ENCODE data around the gene MED27.

The MED27 gene

GRCh38 chr9:131969469-131969989, 110.1 kb downstream of the MED27 start:
- no peak for DNase-seq (ENCODE audit: low read depth, low spot score)

- no peak for DNase-seq (ENCODE audit: low read depth, low spot score)
These were observed 111.0 kb downstream of the MED27 start for GRCh38 chr9:131968632-131969031.

GRCh38 chr9:131965841-131966240, 113.8 kb downstream of the MED27 start:
- no peak for DNase-seq (ENCODE audit: low read depth, low spot score)

DNA sequence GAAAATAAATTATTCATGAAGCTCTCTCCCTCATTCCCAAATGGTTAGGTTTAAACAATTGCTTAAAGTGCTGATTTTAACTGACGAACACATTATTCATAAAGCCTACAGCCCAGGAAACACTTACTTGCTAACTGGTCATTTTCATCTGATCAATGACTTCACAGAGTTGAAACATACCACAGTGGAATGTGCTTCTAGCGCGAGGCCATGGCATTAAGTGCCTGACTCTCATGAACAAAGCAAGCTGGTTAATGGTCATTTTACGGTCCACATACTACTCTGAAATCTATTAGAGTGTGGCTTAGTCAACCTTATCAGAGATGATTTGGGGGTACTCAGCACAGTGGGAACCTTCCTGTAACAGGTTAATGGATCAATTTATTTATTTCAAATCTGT, 114.6 kb downstream of the MED27 start:
- DNase-seq (ENCODE audit: low read depth, low spot score): no peak

DNA sequence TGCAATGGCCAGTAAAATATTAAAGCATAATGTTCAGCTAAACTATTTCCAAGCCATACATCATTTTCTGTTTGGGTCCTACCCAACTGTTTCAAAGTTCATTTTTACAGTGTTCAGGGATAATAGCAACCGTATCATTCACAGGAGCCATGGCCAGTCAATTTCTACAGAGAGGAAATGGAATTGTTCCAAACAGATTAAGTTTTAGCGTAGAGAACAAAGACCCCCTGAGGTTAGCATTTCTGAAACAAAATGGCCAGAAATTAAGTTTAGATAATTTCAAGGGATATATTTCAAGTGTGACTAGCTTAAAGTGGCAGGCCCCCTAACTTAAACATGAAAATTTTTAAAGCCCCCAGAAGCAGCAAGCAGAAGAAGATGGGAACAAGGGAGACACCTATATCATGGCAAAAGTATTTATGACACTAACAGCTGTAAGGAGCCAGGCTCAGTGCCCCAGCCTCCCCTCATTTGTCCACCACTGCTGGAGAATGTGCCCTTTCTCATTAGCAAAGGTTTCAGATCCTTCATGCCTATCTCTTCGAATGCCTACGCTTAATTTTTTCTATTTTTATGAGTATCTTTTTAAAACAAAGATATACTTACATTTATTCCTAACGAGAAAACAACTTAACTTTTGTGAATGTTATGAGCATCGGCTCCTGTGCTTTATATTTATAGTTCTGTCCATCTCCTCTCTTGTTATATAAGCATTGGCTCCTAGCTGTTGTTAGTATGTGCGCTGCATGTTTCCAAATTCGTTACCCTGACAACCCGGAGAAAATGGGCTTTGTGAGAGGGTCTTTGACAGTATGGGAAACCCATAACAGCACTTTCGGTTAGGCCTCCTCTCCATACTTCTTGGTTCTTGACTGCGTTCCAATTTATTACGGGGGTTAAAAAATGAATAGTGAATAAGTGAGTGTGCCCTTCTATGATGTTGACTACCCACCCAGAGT, 116.3 kb downstream of the MED27 start:
- no peak for DNase-seq (ENCODE audit: low read depth, low spot score)

GRCh38 chr9:131961496-131961880, 118.2 kb downstream of the MED27 start:
- DNase-seq (ENCODE audit: low read depth, low spot score): no peak

- DNase-seq (ENCODE audit: low read depth, low spot score): no peak
These were observed 118.7 kb downstream of the MED27 start for GRCh38 chr9:131960851-131961495.

GRCh38 chr9:131960311-131960710, 119.4 kb downstream of the MED27 start:
- DNase-seq (ENCODE audit: low read depth, low spot score): no peak

- DNase-seq (ENCODE audit: low read depth, low spot score): no peak
These were observed 119.8 kb downstream of the MED27 start for GRCh38 chr9:131959887-131960286.

GRCh38 chr9:131959056-131959455, 120.6 kb downstream of the MED27 start:
- no peak for DNase-seq (ENCODE audit: low read depth, low spot score)

GRCh38 chr9:131954299-131954698, 125.4 kb downstream of the MED27 start:
- no peak for DNase-seq (ENCODE audit: low read depth, low spot score)

GRCh38 chr9:131951905-131952304, 127.8 kb downstream of the MED27 start:
- DNase-seq (ENCODE audit: low read depth, low spot score): peak; percentile 22

GRCh38 chr9:131951155-131951554, 128.5 kb downstream of the MED27 start:
- no peak for DNase-seq (ENCODE audit: low read depth, low spot score)

DNA sequence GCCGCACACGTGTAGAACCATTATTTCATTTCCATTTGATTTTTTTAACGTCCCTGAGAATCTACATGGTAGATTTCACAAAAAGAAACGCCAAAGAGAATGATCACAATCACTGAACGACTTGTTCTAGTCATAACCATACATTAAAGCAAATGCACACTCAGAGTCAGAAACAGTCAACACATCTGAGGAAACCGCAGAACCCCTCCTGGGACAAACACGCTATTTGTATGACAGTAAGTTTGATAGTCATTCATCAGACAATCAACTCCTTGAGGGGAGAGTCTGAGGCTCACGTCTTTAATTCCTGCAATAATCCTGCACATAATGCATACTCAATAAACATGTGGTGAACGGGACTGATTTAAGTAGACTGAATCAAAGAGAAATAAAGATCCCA, 129.2 kb downstream of the MED27 start:
- no peak for DNase-seq (ENCODE audit: low read depth, low spot score)

GRCh38 chr9:131946180-131946579, 133.5 kb downstream of the MED27 start:
- no peak for DNase-seq (ENCODE audit: low read depth, low spot score)

- no peak for DNase-seq (ENCODE audit: low read depth, low spot score)
These were observed 136.3 kb downstream of the MED27 start for GRCh38 chr9:131943351-131943841.

GRCh38 chr9:131942146-131942720, 137.4 kb downstream of the MED27 start:
- DNase-seq (ENCODE audit: low read depth, low spot score): no peak

GRCh38 chr9:131937451-131937850, 142.2 kb downstream of the MED27 start:
- DNase-seq (ENCODE audit: low read depth, low spot score): no peak

- no peak for DNase-seq (ENCODE audit: low read depth, low spot score)
These were observed 142.7 kb downstream of the MED27 start for GRCh38 chr9:131936929-131937328.

DNA sequence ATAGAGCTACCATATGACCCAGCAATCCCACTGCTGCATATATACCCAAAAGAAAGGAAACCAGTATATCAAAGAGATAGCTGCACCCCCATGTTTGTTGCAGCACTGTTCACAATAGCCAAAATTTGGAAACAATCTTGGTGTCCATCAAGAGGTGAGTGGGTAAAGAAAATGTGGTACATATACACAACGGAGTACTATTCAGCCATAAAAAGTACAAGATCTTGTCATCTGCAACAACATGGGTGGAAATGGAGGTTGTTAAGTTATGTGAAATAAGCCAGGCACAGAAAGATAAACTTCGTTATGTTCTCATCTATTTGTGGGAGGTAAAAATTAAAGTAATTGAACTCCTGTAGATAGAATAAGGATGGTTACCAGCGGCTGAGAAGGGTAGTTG, 145.0 kb downstream of the MED27 start:
- no peak for DNase-seq (ENCODE audit: low read depth, low spot score)

DNA sequence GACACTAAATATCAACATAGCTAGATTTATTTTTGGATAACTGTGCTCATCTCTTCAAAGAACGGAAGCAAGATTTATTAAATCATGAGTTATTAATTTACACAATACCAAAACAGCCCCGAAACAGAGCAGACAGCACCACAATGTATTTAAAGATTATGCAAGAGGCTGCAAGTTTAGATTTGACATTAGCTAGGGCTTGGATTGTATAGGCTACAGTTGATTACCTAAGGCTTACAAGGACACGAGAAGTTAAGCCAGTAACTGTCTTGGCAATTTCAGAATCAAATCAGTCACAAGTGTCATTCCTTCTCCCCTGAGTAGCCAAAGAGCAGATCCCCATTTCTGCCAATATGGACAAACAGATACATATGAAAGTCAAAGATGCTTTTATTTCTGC, 152.6 kb downstream of the MED27 start:
- no peak for DNase-seq (ENCODE audit: low read depth, low spot score)

- no peak for DNase-seq (ENCODE audit: low read depth, low spot score)
These were observed 153.2 kb downstream of the MED27 start for GRCh38 chr9:131926360-131926922.

Measured in brain pericyte (primary cell).